Astrocyte of the cerebellum (primary cell): ENCODE measurements around the gene TMEM184A.

Source experiments
- DNase-seq: peaks from one replicate; pipeline ENCODE4 v3.0.0-alpha.2; 2011; ENCODE audit warnings: low read depth
- H3K4me3 ChIP-seq: 2 replicates; pipeline ENCODE4 v1.5.1; 2011; ENCODE audit warnings: mild to moderate bottlenecking, low read depth, low read length, moderate library complexity
- CTCF ChIP-seq: IDR thresholded peaks from 2 replicates; pipeline ENCODE4 v1.5.1; 2012; ENCODE audit warnings: low read length, low read depth, moderate library complexity, mild to moderate bottlenecking; ENCODE audit errors: missing control alignments
- in situ Hi-C: cut with HindIII; loops from 2 replicates; pipeline ENCODE4 v1.10.0; 2017; ENCODE audit warnings: low sequenced_read_pairs

Gene TMEM184A

GRCh38 chr7:1595027-1595426, 39.0 kb upstream of the TMEM184A start:
- in situ Hi-C loops = no loop called here
- no peak overlapping the region for H3K4me3 ChIP-seq
- DNase-seq = no peak
- TF ChIP-seq CTCF = no peak

- in situ Hi-C loops = no loop called here
- no peak overlapping the region for H3K4me3 ChIP-seq
- TF ChIP-seq CTCF = no peak
- DNase-seq = no peak
Observed at GRCh38 chr7:1593904-1594421, 38.0 kb upstream of the TMEM184A start.

- no peak overlapping the region for H3K4me3 ChIP-seq
- DNase-seq = no peak
- in situ Hi-C loops = no loop called here
- no peak for TF ChIP-seq CTCF
Observed at GRCh38 chr7:1593091-1593866, 37.3 kb upstream of the TMEM184A start.

GRCh38 chr7:1592299-1592871, 36.4 kb upstream of the TMEM184A start:
- DNase-seq = no peak
- in situ Hi-C loops = no loop called here
- TF ChIP-seq CTCF = no peak
- H3K4me3 ChIP-seq = no peak overlapping the region

GRCh38 chr7:1591876-1592275, 35.9 kb upstream of the TMEM184A start:
- H3K4me3 ChIP-seq = no peak overlapping the region
- DNase-seq = no peak
- in situ Hi-C loops = no loop called here
- TF ChIP-seq CTCF = no peak

GRCh38 chr7:1591396-1591795, 35.4 kb upstream of the TMEM184A start:
- no peak for DNase-seq
- TF ChIP-seq CTCF = no peak
- H3K4me3 ChIP-seq = no peak overlapping the region
- in situ Hi-C loops = no loop called here
